OCI-LY1 (cell line): ENCODE measurements around the gene FILIP1L.

Source experiments
- H2AFZ ChIP-seq: fragments of 200-600 bp; sonication (generic), shearing (Covaris generic); 2 replicates; pipeline ENCODE4 v1.6.0; 2014; ENCODE audit warnings: antibody characterized with exemption, mild to moderate bottlenecking, low read length
- H3F3A ChIP-seq: fragments of 200-600 bp; sonication (generic), shearing (Covaris generic); 2 replicates; pipeline ENCODE4 v1.6.0; 2014; ENCODE audit warnings: mild to moderate bottlenecking, antibody characterized with exemption, low read length, moderate library complexity; ENCODE audit not compliant: insufficient read depth
- H3K27ac ChIP-seq: fragments of 200-600 bp; sonication (generic); 2 replicates; pipeline ENCODE4 v1.5.1; 2014; ENCODE audit warnings: low read length, mixed run types, mild to moderate bottlenecking, low read depth; ENCODE audit not compliant: poor library complexity, severe bottlenecking
- H3K27me3 ChIP-seq: fragments of 200-600 bp; sonication (generic); 2 replicates; pipeline ENCODE4 v1.6.0; 2014; ENCODE audit warnings: antibody characterized with exemption, mild to moderate bottlenecking, low read length, moderate library complexity; ENCODE audit not compliant: insufficient read depth
- H3K36me3 ChIP-seq: fragments of 200-600 bp; sonication (generic); 2 replicates; pipeline ENCODE4 v1.6.1; 2014; ENCODE audit warnings: mild to moderate bottlenecking, antibody characterized with exemption, low read length, moderate library complexity, mixed read lengths; ENCODE audit not compliant: insufficient read depth
- H3K4me1 ChIP-seq: fragments of 200-600 bp; sonication (generic); 2 replicates; pipeline ENCODE4 v1.5.1; 2014; ENCODE audit warnings: mild to moderate bottlenecking, low read length, moderate library complexity; ENCODE audit not compliant: insufficient read depth, severe bottlenecking
- H3K4me2 ChIP-seq: fragments of 200-600 bp; sonication (generic), shearing (Covaris generic); 2 replicates; pipeline ENCODE4 v1.6.1; 2014; ENCODE audit warnings: low read length
- H3K4me3 ChIP-seq: fragments of 200-600 bp; sonication (generic); 2 replicates; pipeline ENCODE4 v1.5.1; 2014; ENCODE audit warnings: low read length, low read depth, mild to moderate bottlenecking, mixed read lengths; ENCODE audit not compliant: poor library complexity, severe bottlenecking
- H3K79me2 ChIP-seq: fragments of 200-600 bp; shearing (Covaris generic); 2 replicates; pipeline ENCODE4 v1.6.1; 2016; ENCODE audit warnings: mixed run types, low read length, mixed read lengths; ENCODE audit not compliant: insufficient read depth
- H3K9ac ChIP-seq: fragments of 200-600 bp; sonication (generic), shearing (Covaris generic); 2 replicates; pipeline ENCODE4 v1.6.1; 2014; ENCODE audit warnings: mild to moderate bottlenecking, low read length, mixed read lengths
- H3K9me2 ChIP-seq: fragments of 200-600 bp; sonication (generic), shearing (Covaris generic); 2 replicates; pipeline ENCODE4 v1.6.1; 2014; ENCODE audit warnings: low read depth, mild to moderate bottlenecking, low read length, mixed read lengths
- H3K9me3 ChIP-seq: fragments of 200-600 bp; shearing (Covaris generic); 2 replicates; pipeline ENCODE4 v1.6.1; 2014; ENCODE audit warnings: low read length, mixed read lengths
- H4K20me1 ChIP-seq: fragments of 200-600 bp; sonication (generic), shearing (Covaris generic); 2 replicates; pipeline ENCODE4 v1.6.0; 2016; ENCODE audit warnings: mild to moderate bottlenecking, low read length; ENCODE audit not compliant: insufficient read depth
- EZH2 ChIP-seq: fragments of 200-600 bp; sonication (generic), shearing (Covaris generic); IDR thresholded peaks from 2 replicates; pipeline ENCODE4 v1.8.0; 2017; ENCODE audit warnings: borderline replicate concordance, mixed run types, mild to moderate bottlenecking, antibody characterized with exemption, low read length, moderate library complexity, mixed read lengths
- TF ChIP-seq, protein P1 (sequence below): fragments of 200-600 bp; sonication (generic), shearing (Covaris generic); IDR thresholded peaks from 2 replicates; pipeline ENCODE4 v1.5.1; 2017; ENCODE audit warnings: mild to moderate bottlenecking, antibody characterized with exemption, low read length, moderate library complexity, mixed read lengths

The FILIP1L gene

DNA sequence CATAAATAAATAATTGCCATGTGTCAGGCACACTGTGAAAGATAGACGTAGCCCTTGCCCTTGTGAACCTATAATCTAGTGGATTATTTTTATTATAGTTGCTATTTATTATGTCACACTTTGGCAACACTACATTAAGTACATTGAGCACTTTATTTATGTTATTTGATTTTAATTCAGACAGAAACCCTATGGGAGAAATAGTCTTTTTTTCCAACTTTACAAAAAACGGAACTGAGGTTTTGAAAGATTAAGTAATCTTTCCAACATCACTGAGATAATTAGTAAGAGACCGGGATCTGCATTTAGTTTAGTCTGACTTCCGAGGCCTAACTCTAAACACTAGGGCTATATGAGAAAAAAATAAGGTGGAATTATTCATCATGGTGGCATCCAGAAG, 2.8 kb upstream of the FILIP1L start:
- no peak for TF ChIP-seq EZH2
- TF ChIP-seq, protein P1, sequence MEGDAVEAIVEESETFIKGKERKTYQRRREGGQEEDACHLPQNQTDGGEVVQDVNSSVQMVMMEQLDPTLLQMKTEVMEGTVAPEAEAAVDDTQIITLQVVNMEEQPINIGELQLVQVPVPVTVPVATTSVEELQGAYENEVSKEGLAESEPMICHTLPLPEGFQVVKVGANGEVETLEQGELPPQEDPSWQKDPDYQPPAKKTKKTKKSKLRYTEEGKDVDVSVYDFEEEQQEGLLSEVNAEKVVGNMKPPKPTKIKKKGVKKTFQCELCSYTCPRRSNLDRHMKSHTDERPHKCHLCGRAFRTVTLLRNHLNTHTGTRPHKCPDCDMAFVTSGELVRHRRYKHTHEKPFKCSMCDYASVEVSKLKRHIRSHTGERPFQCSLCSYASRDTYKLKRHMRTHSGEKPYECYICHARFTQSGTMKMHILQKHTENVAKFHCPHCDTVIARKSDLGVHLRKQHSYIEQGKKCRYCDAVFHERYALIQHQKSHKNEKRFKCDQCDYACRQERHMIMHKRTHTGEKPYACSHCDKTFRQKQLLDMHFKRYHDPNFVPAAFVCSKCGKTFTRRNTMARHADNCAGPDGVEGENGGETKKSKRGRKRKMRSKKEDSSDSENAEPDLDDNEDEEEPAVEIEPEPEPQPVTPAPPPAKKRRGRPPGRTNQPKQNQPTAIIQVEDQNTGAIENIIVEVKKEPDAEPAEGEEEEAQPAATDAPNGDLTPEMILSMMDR: no peak
- no peaks in the 10 kb centered on the region for H3F3A ChIP-seq
- H3K36me3 ChIP-seq: no peaks in the 10 kb centered on the region
- no peak overlapping the region for H2AFZ ChIP-seq
- H3K9me2 ChIP-seq: no peaks in the 10 kb centered on the region
- H3K9ac ChIP-seq: no peak overlapping the region
- H3K79me2 ChIP-seq: no peaks in the 10 kb centered on the region
- no peak overlapping the region for H3K4me2 ChIP-seq
- H3K27ac ChIP-seq: no peak overlapping the region
- H4K20me1 ChIP-seq: no peaks in the 10 kb centered on the region
- H3K4me1 ChIP-seq: no peaks in the 10 kb centered on the region
- H3K27me3 ChIP-seq: no peaks in the 10 kb centered on the region
- H3K4me3 ChIP-seq: no peak overlapping the region
- H3K9me3 ChIP-seq: no peaks in the 10 kb centered on the region

DNA sequence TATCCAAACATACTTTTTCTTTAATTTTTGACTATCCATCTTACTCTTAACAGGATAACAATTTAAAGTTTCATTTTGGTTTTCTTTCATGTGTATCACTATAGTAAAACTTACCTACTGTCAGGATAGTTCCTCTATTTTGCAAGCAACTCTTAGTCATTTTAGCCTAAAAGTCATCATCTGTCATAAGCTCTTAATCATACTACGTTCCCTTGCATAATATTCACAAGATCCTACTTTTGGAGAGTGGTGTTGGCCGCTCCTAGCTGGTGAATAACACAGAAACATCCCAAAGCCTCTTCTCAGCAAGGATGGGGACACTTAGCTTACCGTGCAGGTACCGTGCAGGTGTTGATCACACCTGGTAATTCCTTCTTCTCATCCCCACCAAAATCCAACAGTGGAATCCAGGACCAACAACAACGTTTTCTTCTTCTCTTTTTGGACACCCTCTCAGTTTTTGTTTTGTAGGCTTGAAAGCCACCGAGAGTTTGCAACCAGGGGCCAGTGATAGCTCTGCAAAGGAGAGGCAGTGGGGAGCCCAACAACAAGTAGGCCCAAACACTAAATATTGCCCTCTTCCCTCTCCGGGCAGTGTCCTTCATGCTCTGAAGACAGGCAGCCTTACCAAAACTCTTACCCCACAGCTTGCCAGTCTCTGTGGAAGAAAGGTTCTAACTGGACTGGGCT, 433 bp downstream of the FILIP1L start:
- Histone ChIP-seq H3K9me3 (no peaks in the 10 kb centered on the region), H3F3A (no peaks in the 10 kb centered on the region), H2AFZ (no peak overlapping the region), H3K4me2 (no peak overlapping the region), H3K4me3 (no peak overlapping the region), H3K9ac (no peak overlapping the region), H3K79me2 (no peaks in the 10 kb centered on the region), H3K27me3 (no peaks in the 10 kb centered on the region), H4K20me1 (no peaks in the 10 kb centered on the region), H3K27ac (no peak overlapping the region), H3K9me2 (no peaks in the 10 kb centered on the region), H3K4me1 (no peaks in the 10 kb centered on the region), H3K36me3 (no peaks in the 10 kb centered on the region)
- TF ChIP-seq, protein P1: no peak
- TF ChIP-seq EZH2: no peak

DNA sequence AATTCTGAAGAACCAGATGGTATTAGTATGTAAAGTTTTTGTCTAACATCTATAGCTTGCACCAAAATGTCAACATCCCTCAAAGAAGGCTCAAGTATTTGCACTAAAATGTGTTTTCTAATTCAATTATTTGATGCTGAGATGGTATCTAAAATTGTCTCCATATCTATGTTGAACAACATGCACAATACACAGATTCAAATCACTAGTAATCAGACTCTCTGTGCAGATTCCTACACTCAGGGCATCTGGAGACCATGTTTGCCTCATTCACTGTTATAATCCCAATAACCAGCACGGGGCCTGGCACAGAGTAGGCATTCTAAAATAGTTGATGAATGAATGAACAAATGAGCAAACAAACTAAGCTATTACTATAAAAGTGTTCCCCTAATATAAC, 2.6 kb downstream of the FILIP1L start:
- H3K4me1 ChIP-seq: peaks cover 2% of the 10 kb centered on the region
- H3K27me3 ChIP-seq: no peaks in the 10 kb centered on the region
- no peaks in the 10 kb centered on the region for H4K20me1 ChIP-seq
- H3K9ac ChIP-seq: no peak overlapping the region
- no peak overlapping the region for H2AFZ ChIP-seq
- no peaks in the 10 kb centered on the region for H3K36me3 ChIP-seq
- no peak overlapping the region for H3K4me2 ChIP-seq
- H3F3A ChIP-seq: no peaks in the 10 kb centered on the region
- H3K27ac ChIP-seq: no peak overlapping the region
- TF ChIP-seq, protein P1: no peak
- no peak for TF ChIP-seq EZH2
- no peaks in the 10 kb centered on the region for H3K9me3 ChIP-seq
- no peaks in the 10 kb centered on the region for H3K79me2 ChIP-seq
- H3K4me3 ChIP-seq: no peak overlapping the region
- no peaks in the 10 kb centered on the region for H3K9me2 ChIP-seq
